K562 (cell line): ENCODE results near the gene DDIT3. TPM values are rescaled to one million over a fixed set of nuclear protein-coding genes. Genes with fewer than 3 reads are reported as not detected.

Experiments used
- GTF2A2 ChIP-seq: IDR thresholded peaks from 2 replicates; pipeline ENCODE4 v1.6.1; 2016; ENCODE audit warnings: mild to moderate bottlenecking, missing genetic modification characterization, missing compliant biosample characterization
- HEY1 ChIP-seq: fragments of 250-450 bp; sonication (Bioruptor Pico); IDR thresholded peaks from 2 replicates; pipeline ENCODE4 v1.5.0; 2020; ENCODE audit warnings: mild to moderate bottlenecking, moderate library complexity, borderline replicate concordance
- HNRNPL ChIP-seq: fragments of 200-400 bp; formaldehyde crosslinking; IDR thresholded peaks from 2 replicates; pipeline ENCODE4 v1.6.1; 2017; ENCODE audit warnings: low read depth, mild to moderate bottlenecking, low read length
- MAFF ChIP-seq: IDR thresholded peaks from 2 replicates; pipeline ENCODE4 v1.6.1; 2012; ENCODE audit warnings: low read length, improper control_type of control experiment
- NR2C1 ChIP-seq, 2 experiments: fragments of 450-650 bp; IDR thresholded peaks; 2 replicates each; pipeline ENCODE4 v1.6.1; 2017; ENCODE audit warnings: mild to moderate bottlenecking in 2 of 2, antibody characterized with exemption in 1 of 2, inconsistent platforms in 1 of 2, missing compliant biosample characterization in 1 of 2, missing genetic modification characterization in 1 of 2
- RBFOX2 ChIP-seq: fragments of 200-400 bp; formaldehyde crosslinking; IDR thresholded peaks from 2 replicates; pipeline ENCODE4 v1.6.1; 2017; ENCODE audit warnings: low read depth, mild to moderate bottlenecking, low read length, moderate library complexity
- SAP30 ChIP-seq: fragments of 200-600 bp; sonication (generic); IDR thresholded peaks from 2 replicates; pipeline ENCODE4 v1.6.1; 2012; ENCODE audit warnings: borderline replicate concordance, low read depth, mild to moderate bottlenecking, moderate library complexity, low read length, control low read depth, inconsistent platforms; ENCODE audit not compliant: insufficient read depth, poor library complexity, severe bottlenecking
- XRCC5 ChIP-seq: fragments of 200-400 bp; formaldehyde crosslinking; IDR thresholded peaks from 2 replicates; pipeline ENCODE4 v1.6.1; 2017; ENCODE audit warnings: low read depth, mild to moderate bottlenecking, low read length
- ZNF146 ChIP-seq: IDR thresholded peaks from one replicate; pipeline ENCODE4 v1.6.1; 2018; ENCODE audit warnings: missing compliant biosample characterization; ENCODE audit not compliant: unreplicated experiment
- ZNF174 ChIP-seq: fragments of 250-450 bp; sonication (Bioruptor Pico); IDR thresholded peaks from 2 replicates; pipeline ENCODE4 v1.4.0; 2020; ENCODE audit warnings: mild to moderate bottlenecking
- ZNF280A ChIP-seq: fragments of 450-650 bp; IDR thresholded peaks from 2 replicates; pipeline ENCODE4 v1.6.1; 2018; ENCODE audit warnings: mild to moderate bottlenecking, low read depth; ENCODE audit not compliant: partially characterized antibody
- ZNF311 ChIP-seq: fragments of 250-450 bp; sonication (Bioruptor Pico); IDR thresholded peaks from 2 replicates; pipeline ENCODE4 v1.4.0; 2020; ENCODE audit warnings: mild to moderate bottlenecking, moderate library complexity
- ZNF785 ChIP-seq: fragments of 250-450 bp; sonication (Bioruptor Pico); IDR thresholded peaks from 2 replicates; pipeline ENCODE4 v1.4.0; 2020; ENCODE audit warnings: mild to moderate bottlenecking
- ZNF79 ChIP-seq: fragments of 250-450 bp; sonication (Bioruptor Pico); IDR thresholded peaks from 2 replicates; pipeline ENCODE4 v1.4.0; 2020; ENCODE audit warnings: low read depth, mild to moderate bottlenecking, moderate library complexity
- polyA plus RNA-seq, 8 experiments: library from polyadenylated mRNA; depleted of rRNA in 4 of 8; stranded (reverse) in 5 of 8; unstranded in 3 of 8; fragments of >200 nt; fragmentation: Nextera tagmentation in 2 of 8; fragmentation: Illumina TruSeq in 1 of 8; extraction: Ambion mirVana in 2 of 8; extraction: Trizol in 1 of 8; gene quantifications; 2 replicates each; pipeline versions ENCODE4 v1.2.1 to v1.2.3, GENCODE V29; 2011 to 2014; ENCODE audit warnings: inconsistent platforms in 1 of 8, missing spikeins in 1 of 8
- total RNA-seq, 7 experiments: library from RNA; depleted of rRNA in 6 of 7; stranded (reverse); fragments of >200 nt in 6 of 7; fragmentation: Illumina TruSeq in 2 of 7; extraction: Trizol in 2 of 7; gene quantifications; 2 replicates each; pipeline versions ENCODE4 v1.2.1 to v1.2.3, GENCODE V29; 2011 to 2021; ENCODE audit warnings: low replicate concordance in 1 of 7
- TF ChIP-seq, protein P1 (sequence below): fragments of 250-450 bp; sonication (Bioruptor Pico); IDR thresholded peaks from 2 replicates; pipeline ENCODE4 v1.4.0; 2020; ENCODE audit warnings: mild to moderate bottlenecking
- TF ChIP-seq, protein P2 (sequence below): fragments of 450-650 bp; formaldehyde crosslinking; IDR thresholded peaks from 2 replicates; pipeline ENCODE4 v1.4.0; 2022; ENCODE audit warnings: missing genetic modification characterization
- TF ChIP-seq, protein P3 (sequence below): sonication (generic); formaldehyde crosslinking; IDR thresholded peaks from 2 replicates; pipeline ENCODE4 v1.8.1; 2023; ENCODE audit warnings: missing genetic modification reagents, mild to moderate bottlenecking, borderline replicate concordance

DDIT3 gene
- total and polyA plus RNA-seq, 9 of the 15 experiments (the other 6 are each of a cell fraction or from before 2014, with no cell fraction given): 59.1 to 272 (median 89.9) TPM

- no peak for TF ChIP-seq MAFF
- peak; percentile 94 for TF ChIP-seq NR2C1 (IDR thresholded peaks at IDR 0.05)
- TF ChIP-seq NR2C1 (tag; IDR thresholded peaks at IDR 0.05): peak; percentile 97
- TF ChIP-seq ZNF785 (CRISPR knock-in tag): no peak
- TF ChIP-seq ZNF79: no peak
- TF ChIP-seq HNRNPL: no peak
- no peak for TF ChIP-seq ZNF174
- TF ChIP-seq HEY1 (CRISPR knock-in tag): no peak
- TF ChIP-seq ZNF280A: no peak
- TF ChIP-seq, protein P1, sequence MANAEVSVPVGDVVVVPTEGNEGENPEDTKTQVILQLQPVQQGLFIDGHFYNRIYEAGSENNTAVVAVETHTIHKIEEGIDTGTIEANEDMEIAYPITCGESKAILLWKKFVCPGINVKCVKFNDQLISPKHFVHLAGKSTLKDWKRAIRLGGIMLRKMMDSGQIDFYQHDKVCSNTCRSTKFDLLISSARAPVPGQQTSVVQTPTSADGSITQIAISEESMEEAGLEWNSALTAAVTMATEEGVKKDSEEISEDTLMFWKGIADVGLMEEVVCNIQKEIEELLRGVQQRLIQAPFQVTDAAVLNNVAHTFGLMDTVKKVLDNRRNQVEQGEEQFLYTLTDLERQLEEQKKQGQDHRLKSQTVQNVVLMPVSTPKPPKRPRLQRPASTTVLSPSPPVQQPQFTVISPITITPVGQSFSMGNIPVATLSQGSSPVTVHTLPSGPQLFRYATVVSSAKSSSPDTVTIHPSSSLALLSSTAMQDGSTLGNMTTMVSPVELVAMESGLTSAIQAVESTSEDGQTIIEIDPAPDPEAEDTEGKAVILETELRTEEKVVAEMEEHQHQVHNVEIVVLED (CRISPR knock-in tag): peak; percentile 30; the same call in 1 of the 2 replicates
- TF ChIP-seq, protein P2, sequence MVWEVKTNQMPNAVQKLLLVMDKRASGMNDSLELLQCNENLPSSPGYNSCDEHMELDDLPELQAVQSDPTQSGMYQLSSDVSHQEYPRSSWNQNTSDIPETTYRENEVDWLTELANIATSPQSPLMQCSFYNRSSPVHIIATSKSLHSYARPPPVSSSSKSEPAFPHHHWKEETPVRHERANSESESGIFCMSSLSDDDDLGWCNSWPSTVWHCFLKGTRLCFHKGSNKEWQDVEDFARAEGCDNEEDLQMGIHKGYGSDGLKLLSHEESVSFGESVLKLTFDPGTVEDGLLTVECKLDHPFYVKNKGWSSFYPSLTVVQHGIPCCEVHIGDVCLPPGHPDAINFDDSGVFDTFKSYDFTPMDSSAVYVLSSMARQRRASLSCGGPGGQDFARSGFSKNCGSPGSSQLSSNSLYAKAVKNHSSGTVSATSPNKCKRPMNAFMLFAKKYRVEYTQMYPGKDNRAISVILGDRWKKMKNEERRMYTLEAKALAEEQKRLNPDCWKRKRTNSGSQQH: no peak
- TF ChIP-seq ZNF146: no peak
- TF ChIP-seq RBFOX2: peak; percentile 100
- TF ChIP-seq XRCC5: peak; percentile 82; the same call in 1 of the 2 replicates
- no peak for TF ChIP-seq GTF2A2 (tag)
- TF ChIP-seq SAP30: peak; percentile 84
- TF ChIP-seq, protein P3, sequence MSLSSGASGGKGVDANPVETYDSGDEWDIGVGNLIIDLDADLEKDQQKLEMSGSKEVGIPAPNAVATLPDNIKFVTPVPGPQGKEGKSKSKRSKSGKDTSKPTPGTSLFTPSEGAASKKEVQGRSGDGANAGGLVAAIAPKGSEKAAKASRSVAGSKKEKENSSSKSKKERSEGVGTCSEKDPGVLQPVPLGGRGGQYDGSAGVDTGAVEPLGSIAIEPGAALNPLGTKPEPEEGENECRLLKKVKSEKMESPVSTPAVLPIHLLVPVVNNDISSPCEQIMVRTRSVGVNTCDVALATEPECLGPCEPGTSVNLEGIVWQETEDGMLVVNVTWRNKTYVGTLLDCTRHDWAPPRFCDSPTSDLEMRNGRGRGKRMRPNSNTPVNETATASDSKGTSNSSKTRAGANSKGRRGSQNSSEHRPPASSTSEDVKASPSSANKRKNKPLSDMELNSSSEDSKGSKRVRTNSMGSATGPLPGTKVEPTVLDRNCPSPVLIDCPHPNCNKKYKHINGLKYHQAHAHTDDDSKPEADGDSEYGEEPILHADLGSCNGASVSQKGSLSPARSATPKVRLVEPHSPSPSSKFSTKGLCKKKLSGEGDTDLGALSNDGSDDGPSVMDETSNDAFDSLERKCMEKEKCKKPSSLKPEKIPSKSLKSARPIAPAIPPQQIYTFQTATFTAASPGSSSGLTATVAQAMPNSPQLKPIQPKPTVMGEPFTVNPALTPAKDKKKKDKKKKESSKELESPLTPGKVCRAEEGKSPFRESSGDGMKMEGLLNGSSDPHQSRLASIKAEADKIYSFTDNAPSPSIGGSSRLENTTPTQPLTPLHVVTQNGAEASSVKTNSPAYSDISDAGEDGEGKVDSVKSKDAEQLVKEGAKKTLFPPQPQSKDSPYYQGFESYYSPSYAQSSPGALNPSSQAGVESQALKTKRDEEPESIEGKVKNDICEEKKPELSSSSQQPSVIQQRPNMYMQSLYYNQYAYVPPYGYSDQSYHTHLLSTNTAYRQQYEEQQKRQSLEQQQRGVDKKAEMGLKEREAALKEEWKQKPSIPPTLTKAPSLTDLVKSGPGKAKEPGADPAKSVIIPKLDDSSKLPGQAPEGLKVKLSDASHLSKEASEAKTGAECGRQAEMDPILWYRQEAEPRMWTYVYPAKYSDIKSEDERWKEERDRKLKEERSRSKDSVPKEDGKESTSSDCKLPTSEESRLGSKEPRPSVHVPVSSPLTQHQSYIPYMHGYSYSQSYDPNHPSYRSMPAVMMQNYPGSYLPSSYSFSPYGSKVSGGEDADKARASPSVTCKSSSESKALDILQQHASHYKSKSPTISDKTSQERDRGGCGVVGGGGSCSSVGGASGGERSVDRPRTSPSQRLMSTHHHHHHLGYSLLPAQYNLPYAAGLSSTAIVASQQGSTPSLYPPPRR (CRISPR knock-in tag): no peak
- TF ChIP-seq ZNF311 (CRISPR knock-in tag): no peak
Measured at GRCh38 chr12:57487597-57488401, 32.5 kb downstream of the DDIT3 start, which contains the start of gene MARS1 (continued).
